Muscle layer of duodenum (tissue), 2 donors: ENCODE data around the gene RSPO1.

Experiments used
- H3K27ac ChIP-seq: one replicate; pipeline ENCODE4 v1.7.0; 2013; ENCODE audit warnings: mild to moderate bottlenecking, low read length
- H3K27me3 ChIP-seq: one replicate; pipeline ENCODE4 v1.7.0; 2013; ENCODE audit warnings: low read depth, mild to moderate bottlenecking, control low read depth, low read length
- H3K36me3 ChIP-seq, 2 donors: one replicate each; pipeline ENCODE4 v1.7.0; 2013; ENCODE audit warnings: low read length in 2 of 2, control low read depth in 1 of 2, mild to moderate bottlenecking in 1 of 2; ENCODE audit not compliant: insufficient read depth in 2 of 2, control insufficient read depth in 1 of 2
- H3K4me1 ChIP-seq, 2 donors: one replicate each; pipeline ENCODE4 v1.7.0; 2013; ENCODE audit warnings: low read length in 2 of 2, mild to moderate bottlenecking in 2 of 2, control low read depth in 1 of 2, moderate library complexity in 1 of 2; ENCODE audit not compliant: insufficient read depth in 2 of 2, control insufficient read depth in 1 of 2
- H3K4me3 ChIP-seq, 2 donors: one replicate each; pipeline ENCODE4 v1.7.0; 2013; ENCODE audit warnings: low read length in 2 of 2, low read depth in 1 of 2, mild to moderate bottlenecking in 1 of 2
- H3K9me3 ChIP-seq, 2 donors: one replicate each; pipeline ENCODE4 v1.7.0; 2013; ENCODE audit warnings: low read length in 2 of 2, control low read depth in 1 of 2, mild to moderate bottlenecking in 1 of 2; ENCODE audit not compliant: control insufficient read depth in 1 of 2
- donor health status: healthy.

Gene RSPO1

GRCh38 chr1:37670133-37670532, 35.4 kb upstream of the RSPO1 start:
- peaks cover 4% of the 10 kb centered on the region for H3K27me3 ChIP-seq
- no peak overlapping the region for H3K27ac ChIP-seq
- no peaks in the 10 kb centered on the region for H3K9me3 ChIP-seq
- peaks cover 0 to 9% of the 10 kb centered on the region in 2 donors for H3K4me1 ChIP-seq
- no peaks in the 10 kb centered on the region for H3K36me3 ChIP-seq
- no peak overlapping the region for H3K4me3 ChIP-seq

- Histone ChIP-seq H3K4me1 (peaks cover 0 to 9% of the 10 kb centered on the region in 2 donors), H3K27ac (no peak overlapping the region), H3K27me3 (peaks cover 4% of the 10 kb centered on the region), H3K36me3 (no peaks in the 10 kb centered on the region), H3K9me3 (no peaks in the 10 kb centered on the region), H3K4me3 (no peak overlapping the region)
Measured at GRCh38 chr1:37667023-37667671, 32.5 kb upstream of the RSPO1 start.

DNA sequence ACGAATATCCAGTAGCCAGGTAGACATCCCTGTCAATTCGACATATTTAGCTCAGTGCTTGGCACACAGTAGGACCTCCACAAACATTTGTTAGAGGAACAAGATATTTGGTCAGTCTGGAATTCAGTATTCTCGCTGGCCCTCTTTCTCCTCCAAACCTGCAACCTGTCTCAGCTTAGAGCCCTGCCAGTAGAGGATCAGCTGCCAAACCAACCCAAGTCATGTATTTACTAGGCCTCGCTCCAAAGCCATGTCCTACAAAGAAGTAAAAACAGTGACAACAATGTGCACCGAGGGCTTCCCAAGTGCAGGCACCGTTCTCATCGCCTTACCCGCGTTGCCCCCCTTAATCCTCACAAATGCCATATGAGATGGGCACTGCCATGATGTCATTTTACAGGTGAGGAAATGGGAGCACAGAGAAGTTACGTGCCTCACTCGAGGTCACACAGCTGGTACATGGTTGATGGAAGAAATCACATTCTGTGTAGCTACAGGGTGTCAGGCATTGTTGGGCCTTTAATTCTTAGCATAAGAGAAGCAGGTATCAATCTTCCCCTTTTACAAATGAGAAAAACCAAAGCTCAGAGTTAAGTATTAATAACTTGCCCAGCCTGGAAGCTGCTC, 31.7 kb upstream of the RSPO1 start:
- Histone ChIP-seq H3K4me1 (peaks cover 0 to 9% of the 10 kb centered on the region in 2 donors), H3K4me3 (no peak overlapping the region), H3K9me3 (no peaks in the 10 kb centered on the region), H3K36me3 (no peaks in the 10 kb centered on the region), H3K27me3 (peaks cover 4% of the 10 kb centered on the region), H3K27ac (no peak overlapping the region)

- no peaks in the 10 kb centered on the region for H3K9me3 ChIP-seq
- H3K27ac ChIP-seq, result no peak overlapping the region
- no peak overlapping the region for H3K4me3 ChIP-seq
- peaks cover 4% of the 10 kb centered on the region for H3K27me3 ChIP-seq
- no peaks in the 10 kb centered on the region for H3K36me3 ChIP-seq
- H3K4me1 ChIP-seq, result peaks cover 0 to 9% of the 10 kb centered on the region in 2 donors
Measured at GRCh38 chr1:37663426-37664000, 28.8 kb upstream of the RSPO1 start.

DNA sequence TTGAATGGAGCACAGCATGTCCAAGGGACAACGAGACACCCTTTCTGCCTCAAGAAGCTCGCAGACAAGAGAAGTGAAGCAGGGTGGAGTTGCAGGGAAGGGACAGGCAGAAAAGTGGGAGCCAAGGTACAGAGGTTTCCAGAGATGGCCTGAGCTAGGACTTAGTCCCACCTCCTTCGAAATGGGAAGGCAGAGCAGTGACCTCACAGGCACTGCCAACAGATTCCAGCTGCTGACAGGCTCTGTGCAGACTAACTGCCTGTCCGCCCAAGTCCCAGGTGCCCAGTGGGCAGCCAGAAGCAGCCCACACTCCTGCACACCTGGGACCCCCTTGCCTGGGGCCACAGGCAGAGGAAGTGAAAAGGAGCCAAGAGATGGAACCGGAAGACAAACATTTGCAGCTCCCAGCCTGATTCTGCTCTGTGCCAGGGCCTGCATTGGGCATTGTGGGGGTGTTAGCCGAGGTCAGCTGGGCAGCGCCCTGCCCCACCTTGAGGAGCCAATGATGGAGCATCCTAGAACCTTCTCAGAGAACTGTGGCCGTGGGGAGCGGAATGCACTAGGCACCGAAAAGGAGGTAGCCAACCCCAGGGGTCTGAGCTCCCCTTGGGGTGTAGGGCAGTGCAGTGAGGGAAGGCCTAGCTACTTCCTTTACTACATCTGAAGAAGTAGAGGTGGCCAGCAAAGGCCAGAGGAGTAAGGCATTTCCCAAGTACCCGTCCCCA, 27.5 kb upstream of the RSPO1 start:
- H3K27me3 ChIP-seq, result peaks cover 4% of the 10 kb centered on the region
- H3K9me3 ChIP-seq, result no peaks in the 10 kb centered on the region
- no peak overlapping the region for H3K4me3 ChIP-seq
- H3K4me1 ChIP-seq, result peaks cover 0 to 9% of the 10 kb centered on the region in 2 donors
- H3K36me3 ChIP-seq, result no peaks in the 10 kb centered on the region
- H3K27ac ChIP-seq, result no peak overlapping the region

- no peak overlapping the region for H3K27ac ChIP-seq
- peaks cover 0 to 1% of the 10 kb centered on the region in 2 donors for H3K4me1 ChIP-seq
- peaks cover 4% of the 10 kb centered on the region for H3K27me3 ChIP-seq
- no peaks in the 10 kb centered on the region for H3K36me3 ChIP-seq
- no peaks in the 10 kb centered on the region for H3K9me3 ChIP-seq
- H3K4me3 ChIP-seq, result no peak overlapping the region
Measured at GRCh38 chr1:37661401-37661800, 26.7 kb upstream of the RSPO1 start.

- Histone ChIP-seq H3K9me3 (no peaks in the 10 kb centered on the region), H3K27me3 (peaks cover 4% of the 10 kb centered on the region), H3K36me3 (no peaks in the 10 kb centered on the region), H3K27ac (no peak overlapping the region), H3K4me1 (no peaks in the 10 kb centered on the region), H3K4me3 (no peak overlapping the region)
Measured at GRCh38 chr1:37660664-37661063, 26.0 kb upstream of the RSPO1 start.

GRCh38 chr1:37658486-37658885, 23.8 kb upstream of the RSPO1 start:
- H3K27ac ChIP-seq, result no peak overlapping the region
- no peaks in the 10 kb centered on the region for H3K4me1 ChIP-seq
- no peaks in the 10 kb centered on the region for H3K9me3 ChIP-seq
- H3K36me3 ChIP-seq, result no peaks in the 10 kb centered on the region
- no peak overlapping the region for H3K4me3 ChIP-seq
- peaks cover 4% of the 10 kb centered on the region for H3K27me3 ChIP-seq

- no peaks in the 10 kb centered on the region for H3K9me3 ChIP-seq
- H3K27me3 ChIP-seq, result peaks cover 4% of the 10 kb centered on the region
- no peaks in the 10 kb centered on the region for H3K4me1 ChIP-seq
- no peak overlapping the region for H3K4me3 ChIP-seq
- no peak overlapping the region for H3K27ac ChIP-seq
- no peaks in the 10 kb centered on the region for H3K36me3 ChIP-seq
Measured at GRCh38 chr1:37657620-37658412, 23.1 kb upstream of the RSPO1 start.

- Histone ChIP-seq H3K9me3 (no peaks in the 10 kb centered on the region), H3K36me3 (no peaks in the 10 kb centered on the region), H3K27me3 (peaks cover 4% of the 10 kb centered on the region), H3K27ac (no peak overlapping the region), H3K4me1 (no peaks in the 10 kb centered on the region), H3K4me3 (no peak overlapping the region)
Measured at GRCh38 chr1:37656881-37657280, 22.2 kb upstream of the RSPO1 start.

DNA sequence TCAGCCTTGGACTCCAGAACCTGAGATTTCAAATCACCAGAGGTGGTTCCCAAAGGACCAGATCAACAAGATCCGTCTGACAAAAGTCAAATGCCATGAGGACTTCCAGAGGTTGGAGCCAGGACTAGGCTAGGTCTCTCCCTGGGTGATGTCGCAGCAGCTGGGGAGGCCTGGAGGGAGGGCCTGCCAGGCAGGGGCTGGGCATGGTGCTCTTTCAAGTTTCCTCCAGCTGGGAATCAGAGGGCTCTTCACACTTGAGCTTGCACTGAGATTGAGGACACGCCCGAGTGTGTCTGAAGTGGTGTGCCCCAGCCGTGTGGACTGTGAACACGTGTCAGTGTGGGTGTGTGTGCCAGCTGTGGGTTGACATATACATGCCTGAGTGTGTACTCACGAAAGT, 21.3 kb upstream of the RSPO1 start:
- Histone ChIP-seq H3K4me3 (no peak overlapping the region), H3K27me3 (peaks cover 2% of the 10 kb centered on the region), H3K9me3 (no peaks in the 10 kb centered on the region), H3K36me3 (no peaks in the 10 kb centered on the region), H3K27ac (no peak overlapping the region), H3K4me1 (no peaks in the 10 kb centered on the region)
